NCI-H2029 (cell line): ENCODE data around the gene KRTAP5-10.
"Not testable (repeated sequence)": the region's sequence is repeated elsewhere in the genome, so short reads cannot be mapped to it uniquely, and the experiment has no call there.

Source experiments
- DNase-seq: peaks from one replicate; lab custom pipeline; 2025; lab: John Stamatoyannopoulos, UW

Gene KRTAP5-10

GRCh38 chr11:71572811-71573210 is 7.4 kb downstream of the KRTAP5-10 start:
- no peak for DNase-seq

GRCh38 chr11:71574418-71574817 is 9.1 kb downstream of the KRTAP5-10 start:
- no peak for DNase-seq

GRCh38 chr11:71575723-71576424 is 10.5 kb downstream of the KRTAP5-10 start:
- DNase-seq, result no peak

GRCh38 chr11:71576688-71577465 is 11.5 kb downstream of the KRTAP5-10 start:
- not testable (repeated sequence) for DNase-seq

- no peak for DNase-seq
These were observed 12.2 kb downstream of the KRTAP5-10 start for GRCh38 chr11:71577469-71578004.

- DNase-seq, result not testable (repeated sequence)
These were observed 14.2 kb downstream of the KRTAP5-10 start for GRCh38 chr11:71579513-71579912.

GRCh38 chr11:71580057-71581003 is 15.0 kb downstream of the KRTAP5-10 start:
- DNase-seq, result peak; percentile 86

GRCh38 chr11:71581826-71582225 is 16.5 kb downstream of the KRTAP5-10 start:
- no peak for DNase-seq

GRCh38 chr11:71582309-71582895 is 17.0 kb downstream of the KRTAP5-10 start, which contains the start of gene KRTAP5-11:
Gene KRTAP5-11 (minus strand): TSS chr11:71582875. CDS start chr11:71582837, 38 bp downstream.
- DNase-seq, result no peak

GRCh38 chr11:71582969-71583368 is 17.6 kb downstream of the KRTAP5-10 start:
- DNase-seq, result not testable (repeated sequence)

- not testable (repeated sequence) for DNase-seq
These were observed 20.3 kb downstream of the KRTAP5-10 start for GRCh38 chr11:71585673-71586072.

- not testable (repeated sequence) for DNase-seq
These were observed 23.0 kb downstream of the KRTAP5-10 start for GRCh38 chr11:71588314-71588713.

GRCh38 chr11:71588822-71589545 is 23.6 kb downstream of the KRTAP5-10 start:
- not testable (repeated sequence) for DNase-seq

- DNase-seq, result not testable (repeated sequence)
These were observed 24.2 kb downstream of the KRTAP5-10 start for GRCh38 chr11:71589546-71589920.

GRCh38 chr11:71603221-71603620 is 37.9 kb downstream of the KRTAP5-10 start:
- DNase-seq, result not testable (repeated sequence)

GRCh38 chr11:71604798-71605488 is 39.6 kb downstream of the KRTAP5-10 start:
- not testable (repeated sequence) for DNase-seq

- DNase-seq, result not testable (repeated sequence)
These were observed 41.6 kb downstream of the KRTAP5-10 start for GRCh38 chr11:71606853-71607519.

- DNase-seq, result not testable (repeated sequence)
These were observed 42.3 kb downstream of the KRTAP5-10 start for GRCh38 chr11:71607520-71608216.

- DNase-seq, result not testable (repeated sequence)
These were observed 42.9 kb downstream of the KRTAP5-10 start for GRCh38 chr11:71608272-71608671.
